ENCODE measurements around the gene COX6A1.

DNA sequence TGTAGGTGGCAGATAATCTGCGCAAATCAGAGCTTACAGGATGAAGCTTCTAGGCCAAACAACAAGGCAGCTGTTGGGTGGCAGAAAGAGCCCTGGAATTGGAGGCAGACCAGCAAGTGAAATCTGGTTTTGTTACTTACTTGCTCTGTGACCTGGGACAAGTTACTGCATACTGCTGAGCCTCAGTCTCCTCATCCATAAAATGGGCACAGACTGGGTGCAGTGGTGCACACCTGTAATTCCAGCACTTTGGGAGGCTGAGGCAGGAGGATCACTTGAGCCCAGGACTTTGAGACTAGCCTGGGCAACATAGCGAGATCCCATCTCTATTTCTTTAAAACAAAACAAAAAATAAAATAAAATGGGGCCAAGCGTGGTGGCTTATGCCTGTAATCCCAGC, 31.4 kb upstream of the COX6A1 start:
- TF ChIP-seq, protein P1, sequence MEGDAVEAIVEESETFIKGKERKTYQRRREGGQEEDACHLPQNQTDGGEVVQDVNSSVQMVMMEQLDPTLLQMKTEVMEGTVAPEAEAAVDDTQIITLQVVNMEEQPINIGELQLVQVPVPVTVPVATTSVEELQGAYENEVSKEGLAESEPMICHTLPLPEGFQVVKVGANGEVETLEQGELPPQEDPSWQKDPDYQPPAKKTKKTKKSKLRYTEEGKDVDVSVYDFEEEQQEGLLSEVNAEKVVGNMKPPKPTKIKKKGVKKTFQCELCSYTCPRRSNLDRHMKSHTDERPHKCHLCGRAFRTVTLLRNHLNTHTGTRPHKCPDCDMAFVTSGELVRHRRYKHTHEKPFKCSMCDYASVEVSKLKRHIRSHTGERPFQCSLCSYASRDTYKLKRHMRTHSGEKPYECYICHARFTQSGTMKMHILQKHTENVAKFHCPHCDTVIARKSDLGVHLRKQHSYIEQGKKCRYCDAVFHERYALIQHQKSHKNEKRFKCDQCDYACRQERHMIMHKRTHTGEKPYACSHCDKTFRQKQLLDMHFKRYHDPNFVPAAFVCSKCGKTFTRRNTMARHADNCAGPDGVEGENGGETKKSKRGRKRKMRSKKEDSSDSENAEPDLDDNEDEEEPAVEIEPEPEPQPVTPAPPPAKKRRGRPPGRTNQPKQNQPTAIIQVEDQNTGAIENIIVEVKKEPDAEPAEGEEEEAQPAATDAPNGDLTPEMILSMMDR (conservative IDR thresholded peaks at IDR 0.05; ENCODE audit: low read depth, low read length), result no peak
- no peak for TF ChIP-seq EZH2 (IDR thresholded peaks at IDR 0.05; ENCODE audit: borderline replicate concordance, low read depth, low read length, poor library complexity, severe bottlenecking)

All from A673 (cell line).